Effector CD4-positive, alpha-beta T cell (primary cell): ENCODE results near the gene ANKRD37.
"Not testable (repeated sequence)": the region's sequence is repeated elsewhere in the genome, so short reads cannot be mapped to it uniquely, and the experiment has no call there.

Experiments
- DNase-seq: peaks from one replicate; pipeline ENCODE4 v3.0.0-alpha.2; 2020
- total RNA-seq: gene quantifications from one replicate; lab custom pipeline; 2026; lab: John Stamatoyannopoulos, UW

Gene ANKRD37
- 13.5 reads per million, percentile 38 among the genes with 10 or more reads in this experiment for total RNA-seq

GRCh38 chr4:185396724-185397385 is at the start of gene ANKRD37:
Gene ANKRD37, plus strand, starts transcription at chr4:185396841. Its CDS starts 83 bp downstream, at chr4:185396924.
- no peak for DNase-seq

- no peak for DNase-seq
Measured at GRCh38 chr4:185346975-185347601, 49.6 kb upstream of the ANKRD37 start.

GRCh38 chr4:185351691-185352090 is 45.0 kb upstream of the ANKRD37 start:
- no peak for DNase-seq

- DNase-seq = no peak
Measured at GRCh38 chr4:185352202-185352601, 44.4 kb upstream of the ANKRD37 start.

GRCh38 chr4:185352741-185353140 is 43.9 kb upstream of the ANKRD37 start:
- no peak for DNase-seq

GRCh38 chr4:185357211-185357610 is 39.4 kb upstream of the ANKRD37 start:
- no peak for DNase-seq

- no peak for DNase-seq
Measured at GRCh38 chr4:185357733-185358440, 38.8 kb upstream of the ANKRD37 start.

GRCh38 chr4:185358514-185358913 is 38.1 kb upstream of the ANKRD37 start:
- no peak for DNase-seq

- DNase-seq = no peak
Measured at GRCh38 chr4:185358959-185359358, 37.7 kb upstream of the ANKRD37 start.

- no peak for DNase-seq
Measured at GRCh38 chr4:185359767-185360446, 36.7 kb upstream of the ANKRD37 start.

GRCh38 chr4:185361872-185362271 is 34.8 kb upstream of the ANKRD37 start:
- DNase-seq = no peak

- not testable (repeated sequence) for DNase-seq
Measured at GRCh38 chr4:185362570-185362969, 34.1 kb upstream of the ANKRD37 start.

GRCh38 chr4:185363251-185363650 is 33.4 kb upstream of the ANKRD37 start:
- DNase-seq = no peak

GRCh38 chr4:185364886-185365285 is 31.8 kb upstream of the ANKRD37 start:
- DNase-seq = no peak

- DNase-seq = no peak
Measured at GRCh38 chr4:185369731-185370130, 26.9 kb upstream of the ANKRD37 start.

GRCh38 chr4:185370268-185370949 is 26.2 kb upstream of the ANKRD37 start:
- no peak for DNase-seq

GRCh38 chr4:185371702-185372101 is 24.9 kb upstream of the ANKRD37 start:
- DNase-seq = no peak

GRCh38 chr4:185374027-185374426 is 22.6 kb upstream of the ANKRD37 start:
- no peak for DNase-seq

- no peak for DNase-seq
Measured at GRCh38 chr4:185374573-185374972, 22.1 kb upstream of the ANKRD37 start.

GRCh38 chr4:185378264-185378663 is 18.4 kb upstream of the ANKRD37 start:
- DNase-seq = no peak

- no peak for DNase-seq
Measured at GRCh38 chr4:185379326-185380295, 17.0 kb upstream of the ANKRD37 start.
